Ovary (tissue), 9 donors: ENCODE measurements around the gene CHRNA1. TPM values are rescaled to one million over a fixed set of nuclear protein-coding genes. Genes with fewer than 3 reads are reported as not detected.

Experiments used
- DNase-seq, 5 donors: peaks; one replicate each; pipeline ENCODE4 v3.0.0-alpha.2; 2019 to 2020
- H3K27ac ChIP-seq, 2 donors: fragments of 200-600 bp; one replicate each; pipeline versions ENCODE4 v1.5.1 to v1.8.0; 2019 to 2022
- H3K27me3 ChIP-seq: fragments of 200-600 bp; one replicate; pipeline ENCODE4 v1.8.0; 2022
- H3K36me3 ChIP-seq: fragments of 200-600 bp; sonication (generic); one replicate; pipeline ENCODE4 v1.5.1; 2019
- H3K4me1 ChIP-seq: one replicate; pipeline ENCODE4 v1.8.1; 2013; ENCODE audit warnings: mild to moderate bottlenecking, moderate library complexity; ENCODE audit not compliant: insufficient read depth
- H3K4me3 ChIP-seq: fragments of 200-600 bp; sonication (generic); one replicate; pipeline ENCODE4 v1.5.1; 2017
- H3K9me3 ChIP-seq, 2 donors: fragments of 200-600 bp in 1 of 2; sonication (generic) in 1 of 2; one replicate each; pipeline versions ENCODE4 v1.5.1 to v1.8.1; 2013 to 2019; ENCODE audit warnings: mild to moderate bottlenecking in 1 of 2, moderate library complexity in 1 of 2
- CTCF ChIP-seq, 3 donors: fragments of 450-650 bp in 2 of 3; fragments of 200-600 bp in 1 of 3; IDR thresholded peaks; one replicate each; pipeline versions ENCODE4 v1.5.1 to v1.8.0; 2016 to 2022; ENCODE audit warnings: antibody characterized with exemption in 3 of 3, mild to moderate bottlenecking in 1 of 3
- EP300 ChIP-seq: sonication (generic); formaldehyde crosslinking; IDR thresholded peaks from one replicate; pipeline ENCODE4 v1.6.1; 2017; ENCODE audit warnings: antibody characterized with exemption
- POLR2A ChIP-seq: fragments of 450-650 bp; IDR thresholded peaks from one replicate; pipeline ENCODE4 v1.6.1; 2017; ENCODE audit warnings: antibody characterized with exemption, mild to moderate bottlenecking, moderate library complexity
- WGBS, 3 donors: extraction: QIAGEN DNeasy Blood & Tissue Kit in 1 of 3; methylation state at CpG; one replicate each; pipeline versions ENCODE4 v1.1.5 to v1.1.7; 2013 to 2017; 5-methylcytosine and 5-hydroxymethylcytosine counted together
- intact Hi-C, 4 donors: fragments of 100-400 bp; cut with DNase I; formaldehyde crosslinking; loops; one replicate each; pipeline versions ENCODE4 v1.11.0 to v1.15.1; 2022 to 2023
- polyA plus RNA-seq, 2 donors: library from polyadenylated mRNA; stranded (reverse); fragments of 200-250 nt in 1 of 2; fragments of 350-450 nt in 1 of 2; fragmentation: Illumina TruSeq in 1 of 2; extraction: RNeasy Lipid Tissue Mini Kit (QIAGEN cat#74804) in 1 of 2; gene quantifications; one replicate each; pipeline ENCODE4 v1.2.3, GENCODE V29; 2013 to 2014
- total RNA-seq, 7 donors: library from RNA; depleted of rRNA in 2 of 7; stranded (reverse); fragments of >200 nt in 2 of 7; fragmentation: NEBNext Ultra II Directional in 3 of 7; extraction: Animal tissue kit (Norgen Biotek cat#: 25700) in 3 of 7; gene quantifications; one replicate each; pipeline versions ENCODE4 v1.1.0 to v1.2.4, GENCODE V29; 2016 to 2023
- donor health status: DM: no; HTN: no; CAD: no; lungs with moderate emphysema.
- donor health status: DM: no; HTN: no; CAD: no.
- donor health status: Bipolar disorder and iron deficiency.
- donor health status: DM: yes; HTN: yes; CAD: no.
- donor health status: DM: no; HTN: no; CAD: no.
- donor health status: DM: yes; HTN: yes; CAD: no.

Gene CHRNA1
- total and polyA plus RNA-seq, 9 donors = 0.05 to 1.4 (median 0.45) TPM; not detected in 6

- Histone ChIP-seq H3K27ac (no peak overlapping the region), H3K27me3 (no peaks in the 10 kb centered on the region), H3K4me3 (no peak overlapping the region), H3K4me1 (peaks cover 3% of the 10 kb centered on the region), H3K9me3 (no peaks in the 10 kb centered on the region), H3K36me3 (no peaks in the 10 kb centered on the region)
- intact Hi-C loops = loop anchor here (5.0 to 10.0 kb wide), 2 partner anchors 212 to 220 kb away; no protein-coding TSS in a partner anchor
- WGBS, 3 donors = 87 to 92% (median 88%) methylated on average over 4 of the region's 4 CpGs
- TF ChIP-seq EP300 (no peak), POLR2A (no peak), CTCF (IDR thresholded peaks at IDR 0.05) (no peak)
- DNase-seq = no peak
Observed at GRCh38 chr2:174774886-174775285, 10.6 kb upstream of the CHRNA1 start.

GRCh38 chr2:174773215-174773614, 8.9 kb upstream of the CHRNA1 start:
- H3K4me1 ChIP-seq = peaks cover 3% of the 10 kb centered on the region
- 6 to 18% (median 16%) methylated on average over 2 of the region's 2 CpGs for WGBS, 3 donors
- no peak overlapping the region for H3K27ac ChIP-seq
- H3K9me3 ChIP-seq = no peaks in the 10 kb centered on the region
- intact Hi-C loops = loop anchor here (5.0 to 10.0 kb wide), 2 partner anchors 214 to 222 kb away; no protein-coding TSS in a partner anchor
- TF ChIP-seq CTCF (IDR thresholded peaks at IDR 0.05) = no peak
- no peak for TF ChIP-seq EP300
- TF ChIP-seq POLR2A = no peak
- no peaks in the 10 kb centered on the region for H3K27me3 ChIP-seq
- H3K36me3 ChIP-seq = no peaks in the 10 kb centered on the region
- H3K4me3 ChIP-seq = no peak overlapping the region
- no peak for DNase-seq

- Histone ChIP-seq H3K9me3 (no peaks in the 10 kb centered on the region), H3K4me3 (no peak overlapping the region), H3K27me3 (no peaks in the 10 kb centered on the region), H3K4me1 (peaks cover 3% of the 10 kb centered on the region), H3K36me3 (no peaks in the 10 kb centered on the region), H3K27ac (no peak overlapping the region)
- DNase-seq = no peak
- 81 to 88% (median 83%) methylated on average over 5 of the region's 5 CpGs for WGBS, 3 donors
- TF ChIP-seq CTCF (IDR thresholded peaks at IDR 0.05) (no peak), EP300 (no peak), POLR2A (no peak)
- intact Hi-C loops = loop anchor here (5.0 to 10.0 kb wide), 2 partner anchors 215 to 222 kb away; no protein-coding TSS in a partner anchor
Observed at GRCh38 chr2:174772472-174772801, 8.2 kb upstream of the CHRNA1 start.

- H3K27ac ChIP-seq = no peak overlapping the region
- WGBS, 3 donors = 47 to 49% (median 47%) methylated on average over 14 of the region's 14 CpGs
- no peaks in the 10 kb centered on the region for H3K9me3 ChIP-seq
- TF ChIP-seq EP300 (no peak), POLR2A (no peak), CTCF (IDR thresholded peaks at IDR 0.05) (peak; percentile 27 to 79 (median 62))
- H3K4me3 ChIP-seq = no peak overlapping the region
- H3K4me1 ChIP-seq = peaks cover 3% of the 10 kb centered on the region
- no peaks in the 10 kb centered on the region for H3K36me3 ChIP-seq
- peak; percentile 71 to 85 (median 73) for DNase-seq
- H3K27me3 ChIP-seq = no peaks in the 10 kb centered on the region
- intact Hi-C loops = loop anchor here (5.0 to 10.0 kb wide), 2 partner anchors 215 to 223 kb away; no protein-coding TSS in a partner anchor
Observed at GRCh38 chr2:174771631-174772471, 7.6 kb upstream of the CHRNA1 start.
